Omental fat pad (tissue), 4 donors: Measurements from ENCODE around the gene AKAP8L. TPM values are rescaled to one million over a fixed set of nuclear protein-coding genes. Genes with fewer than 3 reads are reported as not detected.

Experiments used
- ATAC-seq: fragments of 150-250 bp; one replicate; pipeline ENCODE4 v1.9.1; 2016; ENCODE audit warnings: mild to moderate bottlenecking, moderate library complexity; ENCODE audit not compliant: low FRiP score
- DNase-seq: peaks from one replicate; pipeline ENCODE4 v3.0.0-alpha.2; 2019; ENCODE audit warnings: low spot score
- total RNA-seq, 4 donors: library from RNA; depleted of rRNA; stranded (reverse); fragments of >200 nt; gene quantifications; one replicate each; pipeline ENCODE4 v1.1.0, GENCODE V29; 2016
- TF ChIP-seq, protein P1 (sequence below), 3 donors: fragments of 450-650 bp; IDR thresholded peaks; one replicate each; pipeline ENCODE4 v1.5.1; 2016 to 2017; ENCODE audit warnings: antibody characterized with exemption in 3 of 3, mild to moderate bottlenecking in 3 of 3, moderate library complexity in 2 of 3

AKAP8L gene
- total RNA-seq, 4 donors from 2014 or later = 52.2 to 141 (median 79.5) TPM

DNA sequence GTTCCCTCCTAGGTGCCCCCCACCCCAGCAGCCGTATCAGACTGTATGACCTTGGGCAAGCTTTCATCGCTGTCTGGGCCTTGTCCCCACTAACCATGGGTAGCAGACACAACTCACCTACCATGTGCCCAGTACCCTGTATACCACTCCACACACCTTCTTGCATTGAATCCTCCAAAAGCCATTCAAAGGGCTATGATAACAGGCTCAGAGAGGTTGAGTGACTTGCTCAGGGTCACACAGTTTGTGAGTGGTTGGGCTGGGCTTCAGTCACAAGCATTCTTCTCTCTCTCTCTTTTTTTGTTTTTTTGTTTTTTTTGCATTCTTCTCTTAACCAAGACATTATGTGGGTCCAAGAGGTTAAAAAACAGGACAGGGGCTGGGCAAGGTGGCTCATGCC lies 42.9 kb upstream of the AKAP8L start:
- TF ChIP-seq, protein P1, sequence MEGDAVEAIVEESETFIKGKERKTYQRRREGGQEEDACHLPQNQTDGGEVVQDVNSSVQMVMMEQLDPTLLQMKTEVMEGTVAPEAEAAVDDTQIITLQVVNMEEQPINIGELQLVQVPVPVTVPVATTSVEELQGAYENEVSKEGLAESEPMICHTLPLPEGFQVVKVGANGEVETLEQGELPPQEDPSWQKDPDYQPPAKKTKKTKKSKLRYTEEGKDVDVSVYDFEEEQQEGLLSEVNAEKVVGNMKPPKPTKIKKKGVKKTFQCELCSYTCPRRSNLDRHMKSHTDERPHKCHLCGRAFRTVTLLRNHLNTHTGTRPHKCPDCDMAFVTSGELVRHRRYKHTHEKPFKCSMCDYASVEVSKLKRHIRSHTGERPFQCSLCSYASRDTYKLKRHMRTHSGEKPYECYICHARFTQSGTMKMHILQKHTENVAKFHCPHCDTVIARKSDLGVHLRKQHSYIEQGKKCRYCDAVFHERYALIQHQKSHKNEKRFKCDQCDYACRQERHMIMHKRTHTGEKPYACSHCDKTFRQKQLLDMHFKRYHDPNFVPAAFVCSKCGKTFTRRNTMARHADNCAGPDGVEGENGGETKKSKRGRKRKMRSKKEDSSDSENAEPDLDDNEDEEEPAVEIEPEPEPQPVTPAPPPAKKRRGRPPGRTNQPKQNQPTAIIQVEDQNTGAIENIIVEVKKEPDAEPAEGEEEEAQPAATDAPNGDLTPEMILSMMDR (IDR thresholded peaks at IDR 0.05) = no peak
- no peak for DNase-seq
- no peak for ATAC-seq

DNA sequence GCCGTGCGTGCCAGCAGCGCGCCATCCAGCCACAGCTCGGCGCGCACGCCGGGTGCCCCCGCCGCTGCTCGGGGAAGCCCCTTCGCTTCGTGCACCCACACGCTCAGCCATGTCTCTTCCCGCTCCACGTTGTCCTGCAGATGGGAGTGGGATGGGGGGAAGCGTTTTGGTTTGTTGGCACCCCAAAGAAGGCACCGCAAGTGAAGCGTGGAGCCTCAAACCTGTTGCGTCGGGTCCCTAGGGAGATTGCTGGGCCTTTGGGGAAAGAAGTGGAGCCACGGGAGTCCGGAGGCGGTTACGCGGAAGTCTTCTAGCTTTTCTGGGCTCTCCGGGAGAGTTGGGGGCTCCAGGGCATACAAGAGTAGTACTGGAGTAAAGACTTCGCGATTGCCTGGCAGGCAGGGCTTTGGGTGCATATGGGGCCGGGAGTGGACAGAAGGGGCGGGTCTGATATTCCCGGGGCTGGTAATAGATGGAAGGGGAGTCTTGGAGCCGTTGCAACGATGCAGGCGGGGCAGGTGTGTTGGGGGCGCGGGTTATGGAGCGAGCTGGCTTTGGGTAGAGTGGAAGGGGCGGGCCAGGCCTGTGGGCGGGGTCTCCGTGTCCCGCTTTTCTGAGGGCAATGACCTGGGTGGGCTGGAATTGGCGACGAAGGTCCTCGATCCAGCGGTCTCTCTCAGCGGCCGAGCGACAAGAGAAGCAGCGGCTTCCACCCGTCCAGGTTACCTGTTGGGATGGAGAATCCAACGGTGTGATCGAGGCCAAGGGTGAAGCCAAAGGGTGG lies 39.1 kb upstream of the AKAP8L start:
- TF ChIP-seq, protein P1 (IDR thresholded peaks at IDR 0.05) = no peak
- no peak for DNase-seq
- ATAC-seq = no peak

- no peak for ATAC-seq
- no peak for DNase-seq
- TF ChIP-seq, protein P1 (IDR thresholded peaks at IDR 0.05) = no peak
Measured at GRCh38 chr19:15456871-15457700, 38.3 kb upstream of the AKAP8L start.

GRCh38 chr19:15456441-15456840 lies 37.7 kb upstream of the AKAP8L start:
- TF ChIP-seq, protein P1 (IDR thresholded peaks at IDR 0.05) = no peak
- ATAC-seq (no peak), DNase-seq (no peak)

GRCh38 chr19:15455996-15456395 lies 37.2 kb upstream of the AKAP8L start:
- DNase-seq (no peak), ATAC-seq (no peak)
- TF ChIP-seq, protein P1 (IDR thresholded peaks at IDR 0.05) = no peak

- TF ChIP-seq, protein P1 (IDR thresholded peaks at IDR 0.05) = no peak
- DNase-seq (no peak), ATAC-seq (no peak)
Measured at GRCh38 chr19:15453906-15454860, 35.4 kb upstream of the AKAP8L start.
